Dermis blood vessel endothelial cell (primary cell): ENCODE results near the gene SIRPB1. TPM values are rescaled to one million over a fixed set of nuclear protein-coding genes. Genes with fewer than 3 reads are reported as not detected.
"Not testable (repeated sequence)": the region's sequence is repeated elsewhere in the genome, so short reads cannot be mapped to it uniquely, and the experiment has no call there.

Source experiments
- DNase-seq: peaks from one replicate; pipeline ENCODE4 v3.0.0; 2010
- total RNA-seq: library from RNA; depleted of rRNA; stranded (reverse); fragments of >200 nt; gene quantifications from 2 replicates; pipeline ENCODE4 v1.2.3, GENCODE V29; 2014

SIRPB1 gene
- total RNA-seq, result 0.17 and 4.0 TPM in 2 replicates

GRCh38 chr20:1619861-1620444 is at the start of gene SIRPB1:
Gene SIRPB1, minus strand, starts transcription at chr20:1620009. Its CDS starts 65 bp downstream, at chr20:1619944.
- DNase-seq, result peak; percentile 3

- peak; percentile 1 for DNase-seq
Measured at GRCh38 chr20:1669304-1669703, 49.5 kb upstream of the SIRPB1 start.

GRCh38 chr20:1667502-1668085 is 47.8 kb upstream of the SIRPB1 start:
- DNase-seq, result no peak

- DNase-seq, result no peak
Measured at GRCh38 chr20:1666802-1667201, 47.0 kb upstream of the SIRPB1 start.

GRCh38 chr20:1665345-1665744 is 45.5 kb upstream of the SIRPB1 start:
- no peak for DNase-seq

- no peak for DNase-seq
Measured at GRCh38 chr20:1664911-1665310, 45.1 kb upstream of the SIRPB1 start.

GRCh38 chr20:1663917-1664316 is 44.1 kb upstream of the SIRPB1 start:
- DNase-seq, result no peak

- no peak for DNase-seq
Measured at GRCh38 chr20:1661542-1662299, 41.9 kb upstream of the SIRPB1 start.

GRCh38 chr20:1660246-1660645 is 40.4 kb upstream of the SIRPB1 start:
- DNase-seq, result no peak

GRCh38 chr20:1657556-1658334 is 37.9 kb upstream of the SIRPB1 start, which contains the start of gene SIRPG:
Gene SIRPG, minus strand, starts transcription at chr20:1657779. Its CDS starts 65 bp downstream, at chr20:1657714.
- no peak for DNase-seq

- DNase-seq, result no peak
Measured at GRCh38 chr20:1656844-1657243, 37.0 kb upstream of the SIRPB1 start.

- peak; percentile 19 for DNase-seq
Measured at GRCh38 chr20:1654996-1655395, 35.2 kb upstream of the SIRPB1 start.

- DNase-seq, result no peak
Measured at GRCh38 chr20:1652960-1653359, 33.2 kb upstream of the SIRPB1 start.

GRCh38 chr20:1652104-1652503 is 32.3 kb upstream of the SIRPB1 start:
- no peak for DNase-seq

- DNase-seq, result no peak
Measured at GRCh38 chr20:1651268-1652058, 31.7 kb upstream of the SIRPB1 start.

- no peak for DNase-seq
Measured at GRCh38 chr20:1648101-1648500, 28.3 kb upstream of the SIRPB1 start.

- no peak for DNase-seq
Measured at GRCh38 chr20:1646975-1647431, 27.2 kb upstream of the SIRPB1 start.

- no peak for DNase-seq
Measured at GRCh38 chr20:1644101-1644962, 24.5 kb upstream of the SIRPB1 start.

- DNase-seq, result not testable (repeated sequence)
Measured at GRCh38 chr20:1638643-1639042, 18.8 kb upstream of the SIRPB1 start.

- no peak for DNase-seq
Measured at GRCh38 chr20:1637755-1638154, 17.9 kb upstream of the SIRPB1 start.

GRCh38 chr20:1637226-1637625 is 17.4 kb upstream of the SIRPB1 start:
- DNase-seq, result peak; percentile 89
